Mesenchymal stem cell (in vitro differentiated cells and primary cell): ENCODE measurements around the gene FTO.

ENCODE experiments used
- DNase-seq: peaks from one replicate; pipeline ENCODE4 v3.0.0-alpha.2; 2013
- H2AFZ ChIP-seq: one replicate; pipeline ENCODE4 v1.6.1; 2013; ENCODE audit warnings: low read depth, mild to moderate bottlenecking, control low read depth, inconsistent platforms, low read length, moderate library complexity
- H2AK5ac ChIP-seq: 2 replicates; pipeline ENCODE4 v1.6.1; 2013; ENCODE audit warnings: low read length, moderate library complexity, mild to moderate bottlenecking, inconsistent platforms; ENCODE audit not compliant: severe bottlenecking
- H2BK120ac ChIP-seq: one replicate; pipeline ENCODE4 v1.6.1; 2013; ENCODE audit warnings: low read depth, mild to moderate bottlenecking, inconsistent platforms, low read length, moderate library complexity
- H2BK12ac ChIP-seq, 2 experiments: one replicate each; pipeline ENCODE4 v1.6.1; 2013; ENCODE audit warnings: inconsistent platforms in 2 of 2, low read length in 2 of 2, mild to moderate bottlenecking in 2 of 2, moderate library complexity in 2 of 2, control low read depth in 1 of 2
- H2BK15ac ChIP-seq: one replicate; pipeline ENCODE4 v1.6.1; 2013; ENCODE audit warnings: mild to moderate bottlenecking, low read depth, inconsistent platforms; ENCODE audit not compliant: poor library complexity, severe bottlenecking
- H2BK5ac ChIP-seq: 2 replicates; pipeline ENCODE4 v1.6.1; 2013; ENCODE audit warnings: low read depth, mild to moderate bottlenecking, low read length, control low read depth, inconsistent platforms; ENCODE audit not compliant: poor library complexity, severe bottlenecking
- H3K14ac ChIP-seq, 2 experiments: one replicate each; pipeline ENCODE4 v1.6.1; 2013; ENCODE audit warnings: inconsistent platforms in 2 of 2, low read length in 2 of 2, control low read depth in 1 of 2, mild to moderate bottlenecking in 1 of 2, moderate library complexity in 1 of 2
- H3K18ac ChIP-seq, 2 experiments: one replicate each; pipeline ENCODE4 v1.6.1; 2013; ENCODE audit warnings: inconsistent platforms in 2 of 2, low read length in 2 of 2, control low read depth in 1 of 2, low read depth in 1 of 2, mild to moderate bottlenecking in 1 of 2
- H3K23ac ChIP-seq, 2 experiments: one replicate each; pipeline ENCODE4 v1.6.1; 2013; ENCODE audit warnings: inconsistent platforms in 2 of 2, low read length in 2 of 2, mild to moderate bottlenecking in 2 of 2, moderate library complexity in 2 of 2, control low read depth in 1 of 2
- H3K27ac ChIP-seq: 2 replicates; pipeline ENCODE4 v1.5.1; 2013; ENCODE audit warnings: mild to moderate bottlenecking, moderate library complexity, low read length, control low read depth, inconsistent platforms; ENCODE audit not compliant: poor library complexity, severe bottlenecking
- H3K27me3 ChIP-seq, 2 experiments: 2 replicates each; pipeline versions ENCODE4 v1.6.1 to v1.7.0; 2013; ENCODE audit warnings: low read length in 2 of 2, mild to moderate bottlenecking in 2 of 2, moderate library complexity in 2 of 2, control low read depth in 1 of 2, inconsistent platforms in 1 of 2; ENCODE audit not compliant: control insufficient read depth in 1 of 2, insufficient read depth in 1 of 2
- H3K36me3 ChIP-seq, 2 experiments: 2 replicates each; pipeline versions ENCODE4 v1.6.1 to v1.7.0; 2013; ENCODE audit warnings: low read length in 2 of 2, control low read depth in 1 of 2, inconsistent platforms in 1 of 2, low read depth in 1 of 2, mild to moderate bottlenecking in 1 of 2; ENCODE audit not compliant: insufficient read depth in 2 of 2, control insufficient read depth in 1 of 2
- H3K4ac ChIP-seq, 2 experiments: one replicate each; pipeline ENCODE4 v1.6.1; 2013; ENCODE audit warnings: inconsistent platforms in 2 of 2, low read length in 2 of 2, mild to moderate bottlenecking in 2 of 2, moderate library complexity in 2 of 2, control low read depth in 1 of 2, low read depth in 1 of 2
- H3K4me1 ChIP-seq: 2 replicates; pipeline ENCODE4 v1.6.1; 2013; ENCODE audit warnings: low read depth, low read length, control low read depth; ENCODE audit not compliant: control insufficient read depth, insufficient read depth
- H3K4me2 ChIP-seq: 2 replicates; pipeline ENCODE4 v1.6.1; 2013; ENCODE audit warnings: low read length, mild to moderate bottlenecking, inconsistent platforms; ENCODE audit not compliant: poor library complexity, severe bottlenecking
- H3K4me3 ChIP-seq, 2 experiments: 2 replicates each; pipeline versions ENCODE4 v1.5.1 to v1.7.0; 2013; ENCODE audit warnings: low read length in 2 of 2, mild to moderate bottlenecking in 2 of 2, control low read depth in 1 of 2, low read depth in 1 of 2; ENCODE audit not compliant: insufficient read depth in 1 of 2
- H3K79me1 ChIP-seq: replicated peaks from 2 replicates; pipeline ENCODE4 v1.6.1; 2013; ENCODE audit warnings: mild to moderate bottlenecking, control low read depth, low read length, inconsistent platforms; ENCODE audit not compliant: poor library complexity, severe bottlenecking
- H3K9ac ChIP-seq: 2 replicates; pipeline ENCODE4 v1.7.0; 2013; ENCODE audit warnings: mild to moderate bottlenecking, low read length, moderate library complexity
- H3K9me3 ChIP-seq: 2 replicates; pipeline ENCODE4 v1.7.0; 2013; ENCODE audit warnings: mild to moderate bottlenecking, low read length; ENCODE audit not compliant: control insufficient read depth
- H4K8ac ChIP-seq: one replicate; pipeline ENCODE4 v1.6.1; 2013; ENCODE audit warnings: inconsistent platforms, mild to moderate bottlenecking, low read length, moderate library complexity
- H4K91ac ChIP-seq: one replicate; pipeline ENCODE4 v1.6.1; 2013; ENCODE audit warnings: mild to moderate bottlenecking, low read length, inconsistent platforms
- WGBS: methylation state at CpG from one replicate; pipeline ENCODE4 v1.1.7; 2013; ENCODE audit warnings: mixed read lengths; 5-methylcytosine and 5-hydroxymethylcytosine counted together

FTO gene

DNA sequence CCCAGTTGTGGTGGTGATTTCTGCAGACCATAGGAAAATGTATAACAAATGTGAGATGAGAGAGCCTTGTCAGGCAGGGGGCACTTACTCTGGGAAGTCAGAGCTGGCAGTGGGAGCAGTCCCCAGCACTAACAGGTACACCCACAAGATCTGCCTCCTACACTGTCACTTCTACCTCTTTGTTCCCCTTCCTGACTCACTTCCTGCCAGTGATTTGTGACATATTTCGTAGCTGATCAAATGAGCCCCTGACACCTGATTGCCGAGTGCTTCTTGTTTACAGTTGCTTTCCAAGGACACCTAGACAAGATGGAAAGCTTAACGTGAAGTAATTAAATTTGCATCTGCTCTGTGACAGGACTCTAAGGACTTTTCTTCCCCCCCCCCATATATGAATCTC is 40.5 kb downstream of the FTO start:
- Histone ChIP-seq H3K27ac (no peak overlapping the region), H3K4me1 (peaks cover 4% of the 10 kb centered on the region), H2BK5ac (no peak overlapping the region), H3K4ac (no peak overlapping the region), H3K9me3 (peaks cover 7% of the 10 kb centered on the region), H2AK5ac (no peak overlapping the region), H3K4me2 (no peak overlapping the region), H3K23ac (no peak overlapping the region), H3K36me3 (no peaks in the 10 kb centered on the region), H3K9ac (no peak overlapping the region), H3K27me3 (no peaks in the 10 kb centered on the region), H3K79me1 (peaks cover 10% of the 10 kb centered on the region), H3K18ac (no peak overlapping the region), H3K14ac (no peak overlapping the region), H2BK12ac (no peak overlapping the region), H2BK15ac (no peak overlapping the region), H2AFZ (no peak overlapping the region), H2BK120ac (no peak overlapping the region), H4K91ac (no peak overlapping the region), H3K4me3 (peak overlapping the region in 1 of 2 experiments; percentile 35), H4K8ac (no peak overlapping the region)
- WGBS: 62% methylated on average over 2 of the region's 3 CpGs
- no peak for DNase-seq

DNA sequence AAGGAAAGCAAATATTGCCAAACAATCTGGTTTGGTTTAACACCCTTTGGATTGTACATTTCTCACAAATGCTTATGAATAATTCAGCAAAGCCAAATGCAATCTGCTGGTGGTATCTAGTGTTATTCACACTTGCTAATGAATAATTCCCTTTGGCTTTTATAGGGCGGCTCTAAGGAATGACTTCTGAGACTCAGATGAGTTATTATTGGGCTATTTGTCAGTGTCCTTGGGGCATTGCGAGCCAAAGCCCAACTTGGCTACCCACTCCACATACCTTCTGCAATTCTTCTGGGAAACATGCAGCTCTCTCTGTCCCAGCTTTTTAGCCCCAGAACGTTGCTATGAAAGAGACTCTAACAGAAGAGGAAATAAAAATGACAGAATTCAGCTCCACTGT is 41.1 kb downstream of the FTO start:
- peaks cover 10% of the 10 kb centered on the region for H3K79me1 ChIP-seq
- H3K4me3 ChIP-seq: peak overlapping the region in 1 of 2 experiments; percentile 35
- H3K23ac ChIP-seq: no peak overlapping the region
- no peaks in the 10 kb centered on the region for H3K27me3 ChIP-seq
- H3K27ac ChIP-seq: no peak overlapping the region
- H3K9ac ChIP-seq: peak overlapping the region; percentile 39
- no peaks in the 10 kb centered on the region for H3K36me3 ChIP-seq
- WGBS: 69% methylated on average over 2 of the region's 3 CpGs
- peaks cover 4% of the 10 kb centered on the region for H3K4me1 ChIP-seq
- no peak overlapping the region for H2BK15ac ChIP-seq
- no peak overlapping the region for H2AFZ ChIP-seq
- H2BK5ac ChIP-seq: no peak overlapping the region
- H3K14ac ChIP-seq: no peak overlapping the region
- no peak overlapping the region for H4K91ac ChIP-seq
- H3K4me2 ChIP-seq: no peak overlapping the region
- no peak overlapping the region for H3K18ac ChIP-seq
- H2BK120ac ChIP-seq: no peak overlapping the region
- no peak overlapping the region for H3K4ac ChIP-seq
- no peak overlapping the region for H4K8ac ChIP-seq
- H2BK12ac ChIP-seq: no peak overlapping the region
- no peak for DNase-seq
- H3K9me3 ChIP-seq: peaks cover 7% of the 10 kb centered on the region
- no peak overlapping the region for H2AK5ac ChIP-seq

- peak overlapping the region in 1 of 2 experiments; percentile 46 for H3K4me3 ChIP-seq
- H3K27me3 ChIP-seq: no peaks in the 10 kb centered on the region
- peak overlapping the region; percentile 39 for H3K9ac ChIP-seq
- H2BK12ac ChIP-seq: no peak overlapping the region
- no peak overlapping the region for H2BK120ac ChIP-seq
- H3K4me1 ChIP-seq: peaks cover 4% of the 10 kb centered on the region
- H3K4me2 ChIP-seq: no peak overlapping the region
- H3K23ac ChIP-seq: no peak overlapping the region
- H4K8ac ChIP-seq: no peak overlapping the region
- H2AFZ ChIP-seq: no peak overlapping the region
- H3K79me1 ChIP-seq: peaks cover 9% of the 10 kb centered on the region
- peaks cover 7% of the 10 kb centered on the region for H3K9me3 ChIP-seq
- H3K27ac ChIP-seq: peak overlapping the region; percentile 57
- no peak overlapping the region for H3K4ac ChIP-seq
- no peak overlapping the region for H2AK5ac ChIP-seq
- H3K14ac ChIP-seq: no peak overlapping the region
- DNase-seq: no peak
- no peak overlapping the region for H2BK15ac ChIP-seq
- H3K18ac ChIP-seq: no peak overlapping the region
- H2BK5ac ChIP-seq: no peak overlapping the region
- no peak overlapping the region for H4K91ac ChIP-seq
- H3K36me3 ChIP-seq: no peaks in the 10 kb centered on the region
- 34% methylated on average over 3 of the region's 4 CpGs for WGBS
These were observed 41.9 kb downstream of the FTO start for GRCh38 chr16:53745753-53746266.

DNA sequence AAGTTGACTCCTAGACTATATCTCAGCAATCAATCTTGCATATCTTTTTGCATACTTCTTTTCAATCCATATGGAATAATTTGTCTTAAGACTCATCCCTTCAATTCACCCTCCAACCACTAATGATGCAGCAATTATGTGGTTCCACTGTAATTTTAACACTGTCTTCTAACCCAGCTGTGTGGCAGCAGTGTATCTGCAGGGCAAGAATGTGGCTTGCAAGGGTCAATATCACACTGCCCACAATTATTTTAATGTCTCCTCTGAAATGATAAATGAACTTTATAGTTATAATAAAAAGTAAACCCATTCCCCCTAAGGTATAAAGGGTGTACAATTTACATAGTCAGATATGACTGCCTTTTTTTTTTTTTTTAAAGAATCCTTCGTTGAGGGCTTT is 48.6 kb downstream of the FTO start:
- Histone ChIP-seq H3K4me2 (no peak overlapping the region), H3K23ac (no peak overlapping the region), H3K14ac (no peak overlapping the region), H2BK12ac (no peak overlapping the region), H2AFZ (no peak overlapping the region), H3K79me1 (peaks cover 16% of the 10 kb centered on the region), H3K27me3 (no peaks in the 10 kb centered on the region), H4K91ac (no peak overlapping the region), H3K9ac (no peak overlapping the region), H3K36me3 (no peaks in the 10 kb centered on the region), H3K4me1 (peaks cover 7% of the 10 kb centered on the region), H2AK5ac (no peak overlapping the region), H2BK5ac (no peak overlapping the region), H3K4ac (no peak overlapping the region), H3K18ac (no peak overlapping the region), H2BK15ac (no peak overlapping the region), H2BK120ac (no peak overlapping the region), H4K8ac (no peak overlapping the region), H3K4me3 (no peak overlapping the region), H3K9me3 (peaks cover 6% of the 10 kb centered on the region), H3K27ac (no peak overlapping the region)
- DNase-seq: no peak
- WGBS: 96% methylated on average over 1 of the region's 1 CpG
